ENCODE results near the gene NPPB.
A peak's percentile ranks its signal among the peaks of the same experiment; 100 is the strongest.

The NPPB gene

DNA sequence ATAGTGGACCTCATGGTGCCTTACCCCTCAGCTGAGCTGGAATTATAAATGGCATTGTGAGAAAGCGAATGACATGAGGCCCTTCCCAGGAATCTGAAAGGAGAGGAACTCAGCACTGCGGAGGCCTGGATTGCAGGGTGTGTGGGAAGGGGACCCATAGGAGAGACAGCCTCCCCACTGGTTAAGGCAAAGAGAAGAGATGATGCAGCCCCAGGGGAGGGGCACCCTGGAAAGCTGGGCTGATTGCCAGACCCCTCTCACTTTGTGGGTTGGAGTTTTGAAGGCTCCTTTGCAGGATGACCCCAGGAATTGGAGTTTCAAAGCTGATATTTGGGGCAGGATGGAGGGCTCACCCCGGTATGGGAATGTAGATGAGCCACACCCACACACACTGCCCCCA, 2.0 kb downstream of the NPPB start:
- DNase-seq, result no peak

DNA sequence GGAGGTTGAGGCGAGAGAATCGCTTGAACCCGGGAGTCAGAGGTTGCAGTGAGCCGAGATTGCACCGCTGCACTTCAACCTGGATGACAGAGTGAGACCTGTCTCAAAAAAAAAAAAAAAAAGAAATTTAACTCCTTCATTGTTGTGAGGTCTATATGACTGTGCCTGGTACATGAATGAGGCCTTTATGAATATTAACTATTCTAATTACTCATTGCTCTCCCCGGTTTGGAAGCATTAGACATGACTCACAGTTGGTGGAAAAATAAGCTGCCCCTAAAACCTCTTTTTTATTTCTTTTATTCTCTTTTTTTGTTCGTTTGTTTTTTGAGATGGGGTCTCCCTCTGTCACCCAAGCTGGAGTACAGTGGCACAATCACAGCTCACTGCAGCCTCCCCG, 3.3 kb downstream of the NPPB start:
- no peak for DNase-seq

DNA sequence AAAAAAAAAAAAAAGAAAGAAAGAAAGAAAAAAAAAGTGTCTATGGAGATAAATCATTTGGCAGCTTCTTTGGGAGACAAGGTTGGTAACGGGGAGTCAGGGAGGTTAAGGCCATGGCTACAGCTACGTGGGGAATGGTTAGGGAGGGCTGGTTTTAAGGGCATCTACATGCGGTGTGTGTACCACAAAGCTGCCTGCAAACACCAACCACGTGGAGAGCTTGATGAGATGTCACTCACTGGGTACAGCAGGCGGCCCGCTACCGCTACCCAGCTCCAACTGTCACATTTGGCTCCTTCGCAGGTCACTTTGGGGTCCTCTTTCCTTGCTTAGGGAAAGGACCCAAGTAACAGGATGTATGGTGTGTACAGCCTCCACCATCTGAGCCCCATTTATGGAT, 4.2 kb downstream of the NPPB start:
- no peak for DNase-seq

DNA sequence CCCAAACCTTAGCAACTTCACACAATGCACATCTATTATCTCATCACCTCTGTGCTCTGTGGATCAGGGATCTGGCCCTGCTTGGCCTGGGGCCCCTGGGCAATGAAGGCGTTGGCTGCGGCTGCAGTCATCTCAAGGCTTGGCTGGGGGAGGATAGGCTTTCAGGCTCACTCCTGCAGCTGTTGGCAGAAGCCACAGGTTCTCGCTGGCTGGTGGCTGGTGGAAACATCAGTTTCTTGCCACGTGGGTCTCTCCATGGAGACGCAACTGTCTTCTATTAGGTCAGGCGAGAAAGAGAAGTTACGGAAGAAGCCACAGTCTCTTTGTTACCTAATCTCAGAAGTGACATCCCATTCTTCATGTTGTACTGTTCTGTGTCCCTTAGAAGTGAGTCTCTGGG, 7.6 kb downstream of the NPPB start:
- no peak for DNase-seq

DNA sequence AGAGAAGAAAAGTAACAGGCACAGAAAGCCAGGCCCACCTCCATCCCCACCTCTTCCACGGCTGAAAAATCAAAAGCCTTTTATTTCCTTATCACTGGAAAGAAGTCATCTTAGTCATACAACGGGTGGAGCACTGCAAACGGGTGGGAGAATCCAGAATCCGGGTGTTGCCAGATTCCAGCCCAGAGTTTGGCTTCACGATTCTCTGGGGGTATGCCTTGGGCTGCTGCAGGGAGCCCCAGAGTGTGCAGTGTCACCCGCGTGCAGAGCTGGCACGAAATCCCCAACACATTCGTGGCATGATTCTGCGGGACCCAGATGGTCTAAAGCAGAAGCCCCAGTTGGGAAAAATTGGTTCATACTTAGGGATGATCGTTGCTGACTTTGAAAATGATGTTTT, 8.6 kb downstream of the NPPB start:
- DNase-seq, result no peak

DNA sequence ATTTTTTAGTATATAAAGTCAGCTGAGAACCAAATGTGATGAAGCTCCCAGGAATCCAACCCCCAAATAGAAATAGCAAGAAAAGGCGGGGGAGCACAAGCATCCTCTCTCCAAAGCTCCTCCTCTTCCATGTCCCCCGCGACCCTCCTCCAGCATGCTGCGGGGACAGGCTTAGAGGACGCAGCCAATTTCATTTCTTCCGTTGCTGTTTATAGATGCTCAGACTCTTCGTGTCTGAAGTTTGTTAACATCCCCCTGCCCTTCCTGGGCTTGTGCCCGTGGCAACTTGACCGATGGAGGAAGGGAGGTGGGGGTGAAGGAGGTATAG, 10.4 kb downstream of the NPPB start:
- no peak for DNase-seq

DNA sequence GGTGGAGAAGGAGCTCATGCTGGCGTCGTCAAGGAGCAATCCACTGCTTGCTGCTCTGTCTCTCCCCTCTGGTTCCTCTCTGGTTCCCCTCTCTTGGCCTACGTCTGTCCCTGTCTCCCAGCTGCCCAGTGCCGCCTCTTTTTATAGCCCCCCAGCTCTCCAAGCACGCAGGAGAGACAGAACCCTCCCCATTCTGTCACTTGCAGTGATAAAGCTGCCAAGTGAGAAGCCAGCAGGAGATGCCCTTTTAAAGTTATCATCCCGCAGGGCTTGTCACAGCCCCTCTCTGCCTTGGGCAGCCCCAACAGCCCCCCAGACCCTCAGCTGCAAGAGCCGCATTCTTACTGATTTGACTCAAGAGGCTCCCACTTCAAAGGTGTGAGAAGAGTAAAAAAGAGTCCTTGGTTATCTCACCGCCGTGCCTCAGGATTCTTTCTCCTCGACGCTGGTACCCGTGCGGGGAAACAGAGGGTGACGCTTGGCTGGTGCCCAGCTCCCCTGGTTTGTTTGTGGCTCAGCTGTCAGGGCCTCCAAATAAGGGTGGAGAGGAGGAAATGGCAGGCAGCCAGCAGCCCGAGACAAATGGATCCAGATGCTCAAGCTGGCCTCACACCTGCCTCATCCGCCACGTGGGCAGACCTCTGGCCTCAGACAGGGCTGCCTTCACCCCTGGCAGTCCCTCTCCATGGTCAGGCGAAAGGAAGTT, 10.9 kb downstream of the NPPB start, which contains the start of gene NPPA:
Gene NPPA (minus strand): TSS at position 117 of the 706 bp plus-strand sequence. CDS start 99 bp downstream, at position 18.
- DNase-seq, result no peak

DNA sequence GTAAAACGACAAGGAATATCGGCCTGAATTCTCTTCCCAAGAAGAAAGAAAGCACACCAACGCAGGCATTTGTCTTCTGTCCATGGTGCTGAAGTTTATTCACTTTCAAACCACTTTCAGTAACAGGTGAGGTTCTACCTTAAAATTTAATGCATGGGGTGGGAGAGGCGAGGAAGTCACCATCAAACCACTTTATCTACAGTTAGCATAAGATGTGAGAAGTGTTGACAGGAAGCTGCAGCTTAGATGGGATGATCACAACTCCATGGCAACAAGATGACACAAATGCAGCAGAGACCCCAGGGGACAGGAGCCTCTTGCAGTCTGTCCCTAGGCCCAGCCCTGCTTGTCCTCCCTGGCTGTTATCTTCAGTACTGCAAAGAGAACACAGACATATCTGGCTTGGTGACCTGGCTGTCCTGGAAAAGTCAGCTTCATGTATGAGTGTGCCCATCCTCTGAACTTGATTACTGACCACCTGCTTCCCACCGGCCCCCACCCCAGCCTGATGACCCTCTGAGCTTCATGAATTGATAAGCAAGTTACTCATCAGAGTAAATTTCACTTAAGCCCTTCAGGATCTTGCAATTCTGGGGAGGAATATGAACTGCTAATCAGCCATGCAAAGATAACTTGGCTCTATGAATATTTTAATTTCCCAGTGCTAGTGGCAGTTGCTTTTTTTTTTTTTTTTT, 13.0 kb downstream of the NPPB start:
- DNase-seq, result no peak

DNA sequence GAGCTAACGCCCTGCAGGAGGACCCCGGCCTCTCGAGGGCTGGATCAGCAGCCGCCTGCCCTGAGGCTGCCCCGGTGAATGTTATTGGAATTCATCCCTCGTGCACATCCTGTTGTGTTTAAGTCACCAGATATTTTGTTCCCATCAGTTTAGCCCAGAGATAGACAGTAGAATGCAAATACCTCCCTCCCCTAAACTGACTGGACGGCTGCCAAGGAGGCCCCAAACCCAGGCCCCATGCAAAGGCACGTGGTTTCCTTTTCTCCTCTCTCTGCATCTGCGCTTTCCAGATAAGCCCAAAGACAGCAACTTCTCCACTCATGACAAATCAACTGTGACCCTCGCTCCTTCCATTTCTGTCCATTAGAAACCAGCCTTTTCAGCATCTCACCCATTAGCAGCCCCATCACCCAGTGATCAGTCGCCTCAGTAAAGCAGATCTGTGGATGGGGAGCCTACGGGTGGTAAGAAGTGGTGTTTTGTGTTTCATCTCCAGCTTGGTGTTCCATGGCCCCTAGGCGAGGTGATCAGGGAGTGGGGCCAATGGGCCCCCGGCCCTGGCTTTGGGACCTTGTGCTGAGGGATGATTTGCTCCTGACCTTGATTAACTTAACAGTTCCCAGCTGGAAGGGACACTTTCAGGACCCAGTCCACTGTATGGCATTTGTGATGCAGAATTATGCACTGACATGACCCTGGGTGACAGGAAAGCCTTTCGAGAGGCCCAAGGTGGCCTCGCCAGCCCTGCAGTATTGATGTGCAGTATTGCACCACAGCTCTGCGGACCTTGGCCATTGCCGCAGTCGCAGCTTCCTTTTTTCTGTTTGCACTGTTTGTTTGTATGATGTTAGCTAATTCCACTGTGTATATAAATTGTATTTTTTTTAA, 16.3 kb downstream of the NPPB start:
- DNase-seq, result no peak

DNA sequence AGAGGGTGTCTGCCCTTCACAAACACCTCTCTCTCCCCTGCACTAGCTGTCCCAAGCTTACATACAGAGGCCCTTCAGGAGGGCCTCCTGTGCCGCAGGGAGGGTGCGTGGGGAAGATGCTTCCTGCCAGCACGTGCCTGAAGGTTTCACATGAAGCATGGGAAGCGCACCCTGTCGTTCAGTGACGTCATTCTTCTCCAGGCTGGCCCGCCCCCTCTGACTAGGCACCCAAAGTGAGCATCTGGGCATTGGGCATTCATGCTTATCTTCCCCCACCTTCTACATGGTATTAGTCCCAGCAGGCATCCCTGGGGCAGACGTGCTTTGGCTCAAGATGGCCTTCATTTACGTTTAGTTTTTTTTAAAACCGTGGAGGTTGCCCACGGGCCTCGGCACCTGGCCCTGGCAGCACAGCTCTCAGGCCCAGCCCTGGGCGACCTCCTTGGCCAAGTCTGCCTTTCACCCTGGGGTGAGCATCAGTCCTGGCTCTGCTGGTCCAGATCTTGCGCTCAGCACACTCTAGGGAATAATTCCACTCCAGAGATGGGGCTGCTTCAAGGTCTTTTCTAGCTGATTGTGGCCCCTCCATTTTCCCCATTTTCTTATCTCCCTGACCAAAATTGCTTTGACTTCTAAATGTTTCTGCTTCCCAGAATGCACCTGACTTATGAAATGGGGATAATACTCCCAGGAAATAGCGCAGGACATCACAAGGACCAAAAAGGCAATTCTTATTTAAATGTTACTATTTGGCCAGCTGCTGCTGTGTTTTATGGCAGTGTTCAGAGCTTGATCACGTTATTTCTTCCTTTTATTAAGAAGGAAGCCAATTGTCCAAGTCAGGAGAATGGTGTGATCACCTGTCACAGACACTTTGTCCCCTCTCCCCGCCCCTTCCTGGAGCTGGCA, 17.2 kb downstream of the NPPB start:
- no peak for DNase-seq

DNA sequence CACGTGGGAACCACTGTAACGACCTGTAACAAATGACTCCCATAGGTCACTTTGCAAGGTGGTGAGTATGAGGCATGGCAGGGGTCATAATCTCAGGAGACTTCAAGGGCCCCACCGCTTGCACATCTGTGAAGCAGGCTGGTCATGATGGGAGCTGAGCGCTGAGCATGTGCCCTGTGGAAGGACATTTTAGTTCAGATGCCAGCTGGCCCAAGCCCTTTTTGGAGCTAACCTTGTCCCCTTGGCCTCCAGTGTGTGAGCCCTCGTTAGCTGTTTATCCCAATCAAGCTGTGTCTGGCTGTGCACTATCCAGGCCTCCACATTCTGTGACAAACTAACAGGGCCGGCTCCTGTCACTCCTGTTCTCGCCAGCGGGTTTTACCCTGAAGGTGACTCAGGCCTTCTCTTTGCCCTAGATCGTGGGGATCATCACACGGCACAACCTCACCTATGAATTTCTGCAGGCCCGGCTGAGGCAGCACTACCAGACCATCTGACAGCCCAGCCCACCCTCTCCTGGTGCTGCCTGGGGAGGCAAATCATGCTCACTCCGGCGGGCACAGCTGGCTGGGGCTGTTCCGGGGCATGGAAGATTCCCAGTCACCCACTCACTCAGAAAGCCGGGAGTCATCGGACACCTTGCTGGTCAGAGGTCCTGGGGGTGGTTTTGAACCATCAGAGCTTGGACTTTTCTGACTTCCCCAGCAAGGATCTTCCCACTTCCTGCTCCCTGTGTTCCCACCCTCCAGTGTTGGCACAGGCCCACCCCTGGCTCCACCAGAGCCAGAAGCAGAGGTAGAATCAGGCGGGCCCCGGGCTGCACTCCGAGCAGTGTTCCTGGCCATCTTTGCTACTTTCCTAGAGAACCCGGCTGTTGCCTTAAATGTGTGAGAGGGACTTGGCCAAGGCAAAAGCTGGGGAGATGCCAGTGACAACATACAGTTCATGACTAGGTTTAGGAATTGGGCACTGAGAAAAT, 18.7 kb downstream of the NPPB start:
- DNase-seq, result no peak

DNA sequence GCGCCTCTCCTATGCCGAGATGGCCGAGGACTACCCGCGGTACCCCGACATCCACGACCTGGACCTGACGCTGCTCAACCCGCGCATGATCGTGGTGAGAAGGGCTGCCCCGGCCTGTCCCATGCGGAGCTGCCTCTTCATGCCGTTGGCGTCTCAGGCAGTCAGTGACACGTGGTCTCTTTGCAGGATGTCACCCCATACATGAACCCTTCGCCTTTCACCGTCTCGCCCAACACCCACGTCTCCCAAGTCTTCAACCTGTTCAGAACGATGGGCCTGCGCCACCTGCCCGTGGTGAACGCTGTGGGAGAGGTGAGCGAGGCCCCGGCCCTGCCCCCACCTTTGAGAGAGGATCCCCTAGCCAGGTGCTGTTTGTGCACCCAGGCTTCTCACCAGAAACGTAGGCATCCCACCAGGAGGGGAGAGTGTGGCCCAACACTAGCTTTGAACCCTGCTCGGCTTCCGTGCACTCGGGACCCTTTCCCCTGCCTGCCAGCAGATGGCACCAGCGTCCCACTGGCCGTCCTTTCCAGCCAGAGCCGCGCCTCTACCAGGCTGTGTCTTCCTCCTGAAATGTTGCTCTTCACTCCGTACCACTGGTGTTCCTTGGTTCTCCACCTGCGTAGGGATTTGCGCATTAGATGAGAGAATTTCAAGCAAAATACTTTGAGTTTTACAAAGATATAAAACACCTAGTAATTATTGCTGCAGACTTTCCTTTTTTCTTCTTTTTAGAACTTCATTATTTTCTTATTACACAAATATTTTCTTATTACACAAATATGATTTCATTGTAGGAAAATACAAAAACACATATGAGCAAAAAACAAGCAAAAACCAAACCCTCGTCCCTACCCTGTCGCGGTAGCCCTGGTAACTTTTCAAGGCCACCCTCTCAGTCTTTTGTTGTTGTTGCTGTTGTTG, 20.1 kb downstream of the NPPB start:
- DNase-seq, result peak; percentile 74 to 78

DNA sequence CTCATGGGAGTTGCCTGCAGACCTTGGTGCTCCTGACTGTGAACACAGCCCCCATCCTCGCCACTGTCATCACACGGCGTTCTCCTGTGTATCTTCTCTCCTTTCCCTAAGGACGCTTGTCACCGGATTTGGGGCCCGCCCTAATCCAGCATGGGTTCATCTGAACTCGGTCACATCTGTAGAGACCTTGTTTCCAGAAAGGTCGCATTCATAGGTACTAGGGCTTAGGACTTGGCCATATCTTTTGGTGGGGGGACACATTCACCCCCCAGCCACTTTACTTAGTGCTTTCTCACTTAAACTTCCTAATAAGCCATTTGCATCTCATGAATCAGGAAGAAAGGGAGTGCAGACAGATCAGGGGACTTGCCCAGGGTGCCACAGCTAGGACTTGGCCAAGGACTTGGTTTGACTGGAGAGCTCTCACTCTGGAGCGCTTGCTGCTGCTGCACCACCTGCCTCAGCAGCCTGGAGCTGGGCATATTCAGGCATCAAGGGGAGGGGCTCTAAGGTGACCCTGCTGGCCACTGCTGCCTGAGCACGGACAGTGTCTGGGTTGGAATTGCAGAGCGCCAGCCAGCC, 20.9 kb downstream of the NPPB start:
- DNase-seq, result no peak

DNA sequence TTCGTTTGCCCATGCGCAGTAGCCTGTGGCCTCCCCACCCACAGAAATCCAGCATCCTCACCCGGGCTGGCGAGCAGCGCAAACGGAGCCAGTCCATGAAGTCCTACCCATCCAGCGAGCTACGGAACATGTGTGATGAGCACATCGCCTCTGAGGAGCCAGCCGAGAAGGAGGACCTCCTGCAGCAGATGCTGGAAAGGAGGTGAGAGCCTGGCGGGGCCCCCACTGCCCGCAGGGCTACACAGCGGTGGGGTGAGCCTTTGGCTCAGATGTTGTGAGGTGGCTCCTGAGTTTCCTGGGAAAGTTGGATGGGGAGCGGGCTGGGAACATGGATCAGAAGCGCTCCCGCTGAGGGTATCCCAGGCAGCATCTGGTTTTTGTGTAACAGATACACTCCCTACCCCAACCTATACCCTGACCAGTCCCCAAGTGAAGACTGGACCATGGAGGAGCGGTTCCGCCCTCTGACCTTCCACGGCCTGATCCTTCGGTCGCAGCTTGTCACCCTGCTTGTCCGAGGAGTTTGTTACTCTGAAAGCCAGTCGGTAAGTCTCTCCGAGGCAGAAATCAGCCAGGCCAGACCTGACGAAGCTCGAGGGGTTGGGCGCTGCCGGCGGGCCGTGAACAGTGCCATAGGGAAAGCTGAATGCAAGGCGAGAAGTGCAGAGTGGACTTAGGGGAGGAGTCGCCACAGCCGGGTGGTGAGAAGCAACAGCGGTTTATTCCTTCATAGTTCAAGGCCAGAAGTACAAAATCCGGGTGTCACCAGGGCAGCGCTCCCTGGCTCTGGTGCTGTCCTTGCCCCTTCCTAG, 21.6 kb downstream of the NPPB start:
- DNase-seq, result no peak

DNA sequence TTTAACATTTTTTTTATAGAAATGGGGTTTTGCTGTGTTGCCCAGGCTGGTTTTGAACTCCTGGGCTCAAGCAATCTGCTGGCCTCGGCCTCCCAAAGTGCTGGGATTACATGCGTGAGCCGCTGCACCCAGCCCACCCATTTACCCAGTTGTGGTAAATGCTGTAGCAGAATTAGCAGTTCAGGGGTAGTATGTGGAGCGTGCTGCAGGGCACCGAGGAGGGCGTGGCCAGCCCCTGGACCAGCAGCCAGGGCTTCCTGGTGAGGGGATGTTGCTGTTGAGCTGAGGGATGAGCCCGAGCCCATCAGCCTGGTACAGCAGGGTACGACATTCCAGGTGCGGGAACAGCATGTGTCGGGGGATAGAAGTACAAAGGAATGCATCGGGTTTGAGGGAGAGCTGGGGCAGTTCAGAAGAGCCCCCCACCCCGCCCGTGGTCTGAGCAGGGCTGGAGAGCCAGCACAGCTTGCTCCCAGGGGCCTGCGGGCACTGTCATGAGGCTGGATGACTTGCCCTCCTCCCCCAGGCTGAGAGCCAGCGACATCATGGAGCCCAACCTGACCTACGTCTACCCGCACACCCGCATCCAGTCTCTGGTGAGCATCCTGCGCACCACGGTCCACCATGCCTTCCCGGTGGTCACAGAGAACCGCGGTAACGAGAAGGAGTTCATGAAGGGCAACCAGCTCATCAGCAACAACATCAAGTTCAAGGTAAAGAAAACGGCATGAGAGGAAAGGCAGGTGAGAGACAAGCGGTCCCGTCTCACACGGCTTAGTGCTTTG, 23.1 kb downstream of the NPPB start:
- DNase-seq, result no peak

DNA sequence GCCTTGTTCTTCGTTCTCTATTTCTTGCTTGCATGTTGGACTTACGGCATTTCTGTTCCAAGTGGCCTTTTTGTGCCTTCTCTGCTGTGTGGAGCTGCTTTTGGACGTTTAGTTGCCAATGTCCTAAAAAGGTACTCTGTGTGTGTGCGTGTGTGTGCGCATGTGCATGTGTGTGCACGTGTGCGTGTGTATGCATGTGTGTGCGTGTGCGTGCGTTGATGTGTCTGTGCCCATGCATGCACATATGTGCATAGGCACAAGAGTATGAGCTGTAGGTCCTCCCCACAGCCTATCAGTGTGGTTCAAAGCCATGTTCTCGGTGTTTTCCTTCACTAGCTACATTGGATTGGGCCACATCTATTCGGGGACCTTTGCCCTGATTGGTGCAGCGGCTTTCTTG, 24.8 kb downstream of the NPPB start:
- no peak for DNase-seq

DNA sequence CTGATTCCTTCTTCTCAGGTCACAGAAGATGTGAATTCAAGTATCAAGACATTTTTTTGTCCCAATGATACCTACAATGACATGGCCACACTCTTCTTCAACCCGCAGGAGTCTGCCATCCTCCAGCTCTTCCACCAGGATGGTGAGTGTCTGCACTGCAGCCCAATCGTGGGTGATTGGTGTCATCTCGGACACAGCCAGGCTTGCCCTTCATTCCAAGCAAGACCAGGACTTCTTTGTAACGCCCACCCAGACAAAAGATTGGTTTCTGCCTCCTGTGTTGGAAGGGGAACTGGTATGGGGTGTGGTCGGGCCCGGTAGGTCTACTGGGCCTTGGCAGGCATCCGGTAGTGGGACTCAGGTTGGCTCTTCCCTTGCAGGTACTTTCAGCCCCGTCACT, 25.2 kb downstream of the NPPB start:
- DNase-seq, result no peak
